ENCODE measurements around the gene B4GAT1. TPM values are rescaled to one million over a fixed set of nuclear protein-coding genes. Genes with fewer than 3 reads are reported as not detected.

The B4GAT1 gene
- total and polyA plus RNA-seq, 2 of the 13 experiments (the other 11 are each of a cell fraction or from before 2014, with no cell fraction given), result 40.4 to 109 TPM

- H3K27me3 ChIP-seq (ENCODE audit: control insufficient read depth in 1 of 2, insufficient read depth in 2 of 2, low read length in 2 of 2), result peaks cover 0 to 16% of the 10 kb centered on the region in 2 experiments; a peak in 1 of 5 replicates
- ATAC-seq (peak; percentile 82), DNase-seq (ENCODE audit: low spot score) (peak; percentile 78), FAIRE-seq (peak; percentile 81)
- peak overlapping the region; percentile 63 for H3K4me2 ChIP-seq (ENCODE audit: low read depth, low read length)
- H3K4me3 ChIP-seq (replicated peaks in 1 of 3; ENCODE audit: insufficient read depth in 1 of 3, low read depth in 2 of 3, low read length in 3 of 3), result 0 out of 6 replicates have a peak overlapping the region, but pooled peaks of 1 of the 3 experiments have one; percentile 26
- H3K36me3 ChIP-seq (replicated peaks in 1 of 2; ENCODE audit: control insufficient read depth in 1 of 2, insufficient read depth in 2 of 2, low read length in 2 of 2), result no peaks in the 10 kb centered on the region
- WGBS (ENCODE audit: low lambda C conversion rate), result 20% methylated on average over 8 of the region's 8 CpGs
- no peaks in the 10 kb centered on the region for H4K20me1 ChIP-seq (ENCODE audit: insufficient read depth, low read length)
- no peaks in the 10 kb centered on the region for H3K9me3 ChIP-seq (ENCODE audit: low read length)
- no peak overlapping the region for H3K27ac ChIP-seq (ENCODE audit: extremely low read length, insufficient read depth, low read length)
- POLR2A ChIA-PET, result interaction anchor here (1.1 kb wide), 1 partner anchor 42 kb away, joined by 3 read pairs; no protein-coding TSS in a partner anchor
- H3K4me1 ChIP-seq (ENCODE audit: insufficient read depth, low read length), result peaks cover 20% of the 10 kb centered on the region
- CTCF ChIA-PET (ENCODE audit: low intra/inter-chr PET ratio, low total read pairs), result interaction anchor here (0.6 to 1.1 kb wide), 3 partner anchors 19 to 77 kb away, joined by 3 to 4 read pairs (median 3); no protein-coding TSS in a partner anchor
- BruUV-seq (replicated peaks), result no TSS peak
- in situ Hi-C loops (cut with HindIII; ENCODE audit: extremely low pct_ligation_motif_present, low pct_unique_long_range_greater_than_20kb) (no loop called here), intact Hi-C loops (cut with micrococcal nuclease; ENCODE audit: unreplicated experiment) (loop anchor here (10.0 kb wide), 1 partner anchor 74 kb away; the partner anchor contains the start of gene CD248)
- H2AFZ ChIP-seq (ENCODE audit: low read length), result no peak overlapping the region
- no peak overlapping the region for H3K9ac ChIP-seq (ENCODE audit: insufficient read depth, low read depth, low read length)
- H3K79me2 ChIP-seq (ENCODE audit: insufficient read depth, low read length), result no peaks in the 10 kb centered on the region
- no peak for TF ChIP-seq ZNF138 (CRISPR knock-in tag; IDR thresholded peaks at IDR 0.05; ENCODE audit: low read depth)
- TF ChIP-seq, protein P1, sequence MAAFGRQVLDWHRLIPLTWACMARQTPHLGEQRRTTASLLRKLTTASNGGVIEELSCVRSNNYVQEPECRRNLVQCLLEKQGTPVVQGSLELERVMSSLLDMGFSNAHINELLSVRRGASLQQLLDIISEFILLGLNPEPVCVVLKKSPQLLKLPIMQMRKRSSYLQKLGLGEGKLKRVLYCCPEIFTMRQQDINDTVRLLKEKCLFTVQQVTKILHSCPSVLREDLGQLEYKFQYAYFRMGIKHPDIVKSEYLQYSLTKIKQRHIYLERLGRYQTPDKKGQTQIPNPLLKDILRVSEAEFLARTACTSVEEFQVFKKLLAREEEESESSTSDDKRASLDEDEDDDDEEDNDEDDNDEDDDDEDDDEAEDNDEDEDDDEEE (CRISPR knock-in tag; IDR thresholded peaks at IDR 0.05), result 0 out of 2 replicates have a peak, but pooled peaks have one; percentile 47
- TF ChIP-seq FOSL2 (CRISPR knock-in tag; IDR thresholded peaks at IDR 0.05), result 0 out of 2 replicates have a peak, but pooled peaks have one; percentile 4
- 0 out of 4 replicates have a peak, but pooled peaks of 1 of the 2 experiments have one; percentile 43 for TF ChIP-seq HMGXB4 (CRISPR knock-in tag; IDR thresholded peaks at IDR 0.05; ENCODE audit: borderline replicate concordance in 1 of 2, low read depth in 1 of 2)
- TF ChIP-seq MIXL1 (CRISPR knock-in tag; IDR thresholded peaks at IDR 0.05), result 0 out of 2 replicates have a peak, but pooled peaks have one; percentile 34
- 0 out of 2 replicates have a peak, but pooled peaks have one; percentile 13 for TF ChIP-seq FOXA3 (CRISPR knock-in tag; IDR thresholded peaks at IDR 0.05)
- TF ChIP-seq XRCC5 (optimal IDR thresholded peaks at IDR 0.05; ENCODE audit: low read length), result peak; percentile 75
- peak; percentile 36; the same call in 1 of the 2 replicates for TF ChIP-seq RAD21 (CRISPR knock-in tag; IDR thresholded peaks at IDR 0.05)
- peak; percentile 26; the same call in 1 of the 2 replicates for TF ChIP-seq ZNF687 (CRISPR knock-in tag; IDR thresholded peaks at IDR 0.05)
- TF ChIP-seq MIER2 (CRISPR knock-in tag; IDR thresholded peaks at IDR 0.05), result peak; percentile 74; the same call in 1 of the 2 replicates
- TF ChIP-seq SMC3 (IDR thresholded peaks at IDR 0.05; ENCODE audit: low read length), result peak; percentile 13; the same call in 1 of the 2 replicates
- TF ChIP-seq, protein P2, sequence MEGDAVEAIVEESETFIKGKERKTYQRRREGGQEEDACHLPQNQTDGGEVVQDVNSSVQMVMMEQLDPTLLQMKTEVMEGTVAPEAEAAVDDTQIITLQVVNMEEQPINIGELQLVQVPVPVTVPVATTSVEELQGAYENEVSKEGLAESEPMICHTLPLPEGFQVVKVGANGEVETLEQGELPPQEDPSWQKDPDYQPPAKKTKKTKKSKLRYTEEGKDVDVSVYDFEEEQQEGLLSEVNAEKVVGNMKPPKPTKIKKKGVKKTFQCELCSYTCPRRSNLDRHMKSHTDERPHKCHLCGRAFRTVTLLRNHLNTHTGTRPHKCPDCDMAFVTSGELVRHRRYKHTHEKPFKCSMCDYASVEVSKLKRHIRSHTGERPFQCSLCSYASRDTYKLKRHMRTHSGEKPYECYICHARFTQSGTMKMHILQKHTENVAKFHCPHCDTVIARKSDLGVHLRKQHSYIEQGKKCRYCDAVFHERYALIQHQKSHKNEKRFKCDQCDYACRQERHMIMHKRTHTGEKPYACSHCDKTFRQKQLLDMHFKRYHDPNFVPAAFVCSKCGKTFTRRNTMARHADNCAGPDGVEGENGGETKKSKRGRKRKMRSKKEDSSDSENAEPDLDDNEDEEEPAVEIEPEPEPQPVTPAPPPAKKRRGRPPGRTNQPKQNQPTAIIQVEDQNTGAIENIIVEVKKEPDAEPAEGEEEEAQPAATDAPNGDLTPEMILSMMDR (CRISPR knock-in tag; IDR thresholded peaks at IDR 0.05), result peak; percentile 89
- TF ChIP-seq STAG1 (CRISPR knock-in tag; IDR thresholded peaks at IDR 0.05), result peak; percentile 64
- 0 out of 2 replicates have a peak, but pooled peaks have one; percentile 34 for TF ChIP-seq ARNT2 (CRISPR knock-in tag; IDR thresholded peaks at IDR 0.05; ENCODE audit: low read depth)
- 0 out of 2 replicates have a peak, but pooled peaks have one; percentile 30 for TF ChIP-seq GATAD2A (CRISPR knock-in tag; IDR thresholded peaks at IDR 0.05)
Measured at GRCh38 chr11:66388780-66389386, 41.5 kb upstream of the B4GAT1 start.
